Measurements from ENCODE around the gene UAP1.
A peak's percentile ranks its signal among the peaks of the same experiment; 100 is the strongest.
"Not testable (repeated sequence)": the region's sequence is repeated elsewhere in the genome, so short reads cannot be mapped to it uniquely, and the experiment has no call there.

UAP1 gene

DNA sequence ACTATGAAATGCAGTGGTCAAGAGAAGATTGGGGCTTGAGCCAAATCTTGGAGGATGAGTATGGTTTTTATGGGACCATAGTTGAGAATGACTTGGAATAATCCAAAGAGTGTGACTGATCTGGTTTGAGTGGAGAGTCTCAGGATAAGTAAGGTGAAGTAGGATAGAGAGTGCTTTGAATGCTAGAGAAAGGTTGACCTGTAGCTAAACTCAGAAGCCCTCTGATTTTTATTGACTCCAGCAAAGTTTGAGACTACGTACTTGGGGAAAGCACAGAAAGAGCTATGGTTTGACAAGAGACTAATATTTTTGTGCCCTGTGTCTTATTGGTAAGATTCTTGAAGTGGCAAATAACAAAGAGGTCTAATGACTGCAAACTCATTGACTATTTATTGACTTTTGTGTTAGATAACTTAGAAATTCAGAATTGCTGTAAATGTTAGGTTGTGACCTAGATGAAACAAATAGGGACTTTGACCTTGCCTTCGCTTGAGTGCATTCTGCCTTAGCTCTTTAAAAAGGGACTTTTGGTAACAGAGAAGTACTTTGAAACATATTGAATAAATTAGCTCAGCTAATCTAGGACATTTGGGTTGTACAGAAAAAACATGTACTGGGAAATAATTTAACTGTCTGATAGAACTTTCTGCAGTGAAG lies 35.1 kb downstream of the UAP1 start:
- TF ChIP-seq ZFX (IDR thresholded peaks at IDR 0.05) (no peak), CTCF (conservative IDR thresholded peaks at IDR 0.05) (no peak)
- no peak overlapping the region for H3K27ac ChIP-seq

- TF ChIP-seq CTCF (conservative IDR thresholded peaks at IDR 0.05) (no peak), ZFX (IDR thresholded peaks at IDR 0.05) (no peak)
- H3K27ac ChIP-seq = no peak overlapping the region
These were observed 37.9 kb downstream of the UAP1 start for GRCh38 chr1:162599451-162599850.

GRCh38 chr1:162603117-162603516 lies 41.6 kb downstream of the UAP1 start:
- H3K27ac ChIP-seq = not testable (repeated sequence)

GRCh38 chr1:162605225-162605927 lies 43.9 kb downstream of the UAP1 start:
- TF ChIP-seq ZFX (IDR thresholded peaks at IDR 0.05) = no peak
- TF ChIP-seq CTCF (conservative IDR thresholded peaks at IDR 0.05) = no peak
- no peak overlapping the region for H3K27ac ChIP-seq

DNA sequence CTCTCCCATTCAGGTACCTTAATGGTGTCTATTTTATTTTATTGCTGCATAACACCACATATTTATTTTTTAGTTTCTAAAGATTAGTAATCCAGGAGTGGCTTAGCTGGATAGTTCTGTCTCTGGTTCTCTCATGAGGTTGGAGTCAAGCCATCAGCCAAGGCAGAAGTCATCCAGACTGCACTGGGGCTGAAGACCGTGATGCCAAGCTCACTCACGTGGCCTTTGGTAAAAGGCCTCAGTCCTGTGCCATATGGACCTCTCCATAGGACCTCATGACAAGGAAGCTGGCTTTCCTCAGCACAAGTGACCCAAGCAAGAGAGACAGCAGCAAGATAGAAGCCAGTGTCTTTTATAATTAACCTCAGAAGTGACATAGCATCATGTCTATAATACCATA lies 47.8 kb downstream of the UAP1 start:
- TF ChIP-seq CTCF (conservative IDR thresholded peaks at IDR 0.05) (no peak), ZFX (IDR thresholded peaks at IDR 0.05) (no peak)
- no peak overlapping the region for H3K27ac ChIP-seq

DNA sequence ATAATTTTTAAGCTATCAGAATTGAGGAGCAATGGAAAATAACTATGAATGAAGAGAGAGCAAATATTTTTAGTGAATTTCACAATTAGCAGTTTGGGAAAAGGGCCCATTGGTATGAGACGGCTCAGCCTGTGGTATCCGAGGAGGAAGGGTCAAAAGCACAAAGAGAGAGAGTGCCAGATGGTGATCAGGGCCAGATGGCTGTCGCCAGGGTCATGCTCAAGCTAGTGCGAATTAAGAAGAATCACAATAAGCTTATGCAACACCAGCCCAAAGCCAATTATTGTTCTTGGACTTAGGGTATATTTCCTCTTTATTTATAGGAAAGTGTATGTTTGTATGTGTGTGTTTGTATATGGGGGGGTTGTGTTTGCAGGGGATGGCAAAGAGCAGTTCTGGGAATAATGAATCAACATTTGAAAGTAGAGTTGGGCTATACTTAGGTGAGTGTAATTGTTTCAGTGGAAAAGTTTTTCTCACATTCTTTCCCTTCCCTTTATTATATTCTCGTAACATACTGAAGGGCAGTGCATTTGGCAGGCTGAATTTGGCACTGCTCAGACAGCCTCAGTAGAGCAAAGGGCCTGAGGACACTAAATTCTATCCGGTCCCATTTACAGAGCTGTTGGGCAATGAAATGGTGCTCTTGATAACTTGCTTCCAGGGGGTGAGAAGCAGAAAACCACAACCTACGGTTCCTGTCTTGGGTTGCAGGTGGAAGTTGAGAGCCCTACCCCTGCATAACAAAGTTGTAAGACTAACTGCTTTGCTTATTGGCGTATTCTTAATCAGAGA lies 51.3 kb downstream of the UAP1 start:
- no peak for TF ChIP-seq CTCF (conservative IDR thresholded peaks at IDR 0.05)
- TF ChIP-seq ZFX (IDR thresholded peaks at IDR 0.05) = no peak
- H3K27ac ChIP-seq = peak overlapping the region; percentile 81

DNA sequence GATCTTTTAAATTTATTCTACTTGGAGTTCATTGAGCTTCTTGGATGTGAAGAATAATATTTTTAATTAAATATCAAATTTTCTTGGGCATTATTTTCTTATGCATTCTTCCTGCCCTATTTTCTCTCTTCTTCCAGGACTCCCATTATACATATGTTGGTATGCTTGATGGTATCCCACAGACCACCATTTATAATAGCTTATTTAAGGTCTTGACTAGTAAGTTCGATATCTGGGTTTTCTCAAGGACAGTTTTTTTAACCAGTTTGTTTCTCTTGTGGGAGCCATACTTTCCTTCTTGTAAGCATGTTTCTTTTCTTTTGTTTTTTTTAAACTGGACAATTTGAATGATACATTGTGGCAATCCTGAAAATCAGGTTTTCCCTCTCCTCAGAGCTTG lies 55.3 kb downstream of the UAP1 start:
- H3K27ac ChIP-seq = no peak overlapping the region
- TF ChIP-seq CTCF (conservative IDR thresholded peaks at IDR 0.05) (no peak), ZFX (IDR thresholded peaks at IDR 0.05) (no peak)
